HG02571 (cell line): ENCODE measurements around the gene TMEM247.
"Not testable (repeated sequence)": the region's sequence is repeated elsewhere in the genome, so short reads cannot be mapped to it uniquely, and the experiment has no call there.

Experiments used
- ATAC-seq: cut with Tn5 transposase; IDR thresholded peaks from one replicate; pipeline ENCODE4 v1.9.1; 2021; ENCODE audit warnings: mild to moderate bottlenecking, moderate library complexity; ENCODE audit not compliant: unreplicated experiment

Gene TMEM247

GRCh38 chr2:46458763-46459500, 20.4 kb upstream of the TMEM247 start:
- no peak for ATAC-seq

- ATAC-seq, result no peak
These were observed 19.7 kb upstream of the TMEM247 start for GRCh38 chr2:46459694-46460093.

- ATAC-seq, result no peak
These were observed 19.0 kb upstream of the TMEM247 start for GRCh38 chr2:46460241-46460921.

- ATAC-seq, result peak; percentile 58
These were observed 18.2 kb upstream of the TMEM247 start for GRCh38 chr2:46461011-46461674.

- peak; percentile 15 for ATAC-seq
These were observed 17.6 kb upstream of the TMEM247 start for GRCh38 chr2:46461709-46462171.

GRCh38 chr2:46462936-46463335, 16.4 kb upstream of the TMEM247 start:
- no peak for ATAC-seq

- ATAC-seq, result no peak
These were observed 10.2 kb upstream of the TMEM247 start for GRCh38 chr2:46469116-46469515.

GRCh38 chr2:46469700-46470099, 9.7 kb upstream of the TMEM247 start:
- no peak for ATAC-seq

- ATAC-seq, result no peak
These were observed 9.2 kb upstream of the TMEM247 start for GRCh38 chr2:46470114-46470628.

- no peak for ATAC-seq
These were observed 8.3 kb upstream of the TMEM247 start for GRCh38 chr2:46471019-46471583.

- ATAC-seq, result no peak
These were observed 7.7 kb upstream of the TMEM247 start for GRCh38 chr2:46471697-46472096.

GRCh38 chr2:46472165-46472564, 7.2 kb upstream of the TMEM247 start:
- not testable (repeated sequence) for ATAC-seq

- not testable (repeated sequence) for ATAC-seq
These were observed 1.9 kb upstream of the TMEM247 start for GRCh38 chr2:46477462-46477861.

GRCh38 chr2:46477925-46478324, 1.4 kb upstream of the TMEM247 start:
- no peak for ATAC-seq

- no peak for ATAC-seq
These were observed 1.2 kb downstream of the TMEM247 start for GRCh38 chr2:46480562-46480961.

- no peak for ATAC-seq
These were observed 2.1 kb downstream of the TMEM247 start for GRCh38 chr2:46481198-46482193.

GRCh38 chr2:46482490-46482889, 3.1 kb downstream of the TMEM247 start:
- no peak for ATAC-seq

- ATAC-seq, result no peak
These were observed 5.6 kb downstream of the TMEM247 start for GRCh38 chr2:46485002-46485401.

GRCh38 chr2:46486436-46486835, 7.1 kb downstream of the TMEM247 start:
- ATAC-seq, result no peak
